H9 (cell line): Measurements from ENCODE around the gene MISP3. TPM values are rescaled to one million over a fixed set of nuclear protein-coding genes. Genes with fewer than 3 reads are reported as not detected.

Experiments used
- DNase-seq: peaks from one replicate; pipeline ENCODE4 v3.0.0-alpha.2; 2017
- H2AFZ ChIP-seq: one replicate; pipeline ENCODE4 v1.6.1; 2013; ENCODE audit warnings: mild to moderate bottlenecking, low read length, control low read depth, moderate library complexity
- H2AK5ac ChIP-seq: 2 replicates; pipeline ENCODE4 v1.6.1; 2013; ENCODE audit warnings: low read length, control low read depth, mixed read lengths; ENCODE audit not compliant: insufficient read length
- H2BK120ac ChIP-seq: one replicate; pipeline ENCODE4 v1.6.1; 2013; ENCODE audit warnings: low read depth, mild to moderate bottlenecking, low read length, control low read depth, inconsistent platforms; ENCODE audit not compliant: poor library complexity, severe bottlenecking
- H2BK12ac ChIP-seq: 2 replicates; pipeline ENCODE4 v1.6.1; 2013; ENCODE audit warnings: low read length, control low read depth, mixed read lengths, low read depth; ENCODE audit not compliant: insufficient read length
- H2BK15ac ChIP-seq: 2 replicates; pipeline ENCODE4 v1.6.1; 2013; ENCODE audit warnings: low read depth, low read length, control low read depth
- H2BK20ac ChIP-seq: one replicate; pipeline ENCODE4 v1.6.1; 2013; ENCODE audit warnings: low read depth, mild to moderate bottlenecking, low read length, control low read depth, inconsistent platforms; ENCODE audit not compliant: poor library complexity, severe bottlenecking
- H2BK5ac ChIP-seq: 2 replicates; pipeline ENCODE4 v1.6.1; 2013; ENCODE audit warnings: low read length, control low read depth, mixed read lengths; ENCODE audit not compliant: insufficient read length
- H3K14ac ChIP-seq: 2 replicates; pipeline ENCODE4 v1.6.1; 2013; ENCODE audit warnings: low read length, control low read depth; ENCODE audit not compliant: insufficient read depth
- H3K18ac ChIP-seq: 2 replicates; pipeline ENCODE4 v1.6.1; 2013; ENCODE audit warnings: low read depth, mild to moderate bottlenecking, mixed read lengths, low read length, control low read depth; ENCODE audit not compliant: insufficient read length
- H3K23ac ChIP-seq: 2 replicates; pipeline ENCODE4 v1.6.1; 2013; ENCODE audit warnings: low read length, control low read depth, mixed read lengths, low read depth; ENCODE audit not compliant: insufficient read length
- H3K23me2 ChIP-seq: 2 replicates; pipeline ENCODE4 v1.6.1; 2013; ENCODE audit warnings: low read depth, mild to moderate bottlenecking, mixed read lengths, low read length, control low read depth; ENCODE audit not compliant: insufficient read length, poor library complexity, severe bottlenecking
- H3K27ac ChIP-seq: 2 replicates; pipeline ENCODE4 v1.5.1; 2013; ENCODE audit warnings: low read length, control low read depth, mixed read lengths, low read depth; ENCODE audit not compliant: insufficient read length
- H3K27me3 ChIP-seq: 2 replicates; pipeline ENCODE4 v1.6.1; 2013; ENCODE audit warnings: low read length, control low read depth, inconsistent platforms; ENCODE audit not compliant: insufficient read depth
- H3K4ac ChIP-seq: 2 replicates; pipeline ENCODE4 v1.6.1; 2013; ENCODE audit warnings: low read depth, mild to moderate bottlenecking, control low read depth, inconsistent platforms, low read length, moderate library complexity
- H3K4me1 ChIP-seq: 2 replicates; pipeline ENCODE4 v1.6.1; 2013; ENCODE audit warnings: low read length, control low read depth, inconsistent platforms; ENCODE audit not compliant: insufficient read depth
- H3K4me2 ChIP-seq: 2 replicates; pipeline ENCODE4 v1.6.1; 2013; ENCODE audit warnings: low read length, control low read depth, mixed read lengths; ENCODE audit not compliant: insufficient read length, insufficient read depth
- H3K56ac ChIP-seq: 2 replicates; pipeline ENCODE4 v1.6.1; 2013; ENCODE audit warnings: low read depth, mild to moderate bottlenecking, mixed read lengths, low read length, control low read depth; ENCODE audit not compliant: insufficient read length
- H3K79me1 ChIP-seq: 2 replicates; pipeline ENCODE4 v1.6.1; 2013; ENCODE audit warnings: low read depth, mild to moderate bottlenecking, moderate library complexity, low read length, control low read depth, inconsistent platforms; ENCODE audit not compliant: insufficient read depth, poor library complexity, severe bottlenecking
- H3K79me2 ChIP-seq: 2 replicates; pipeline ENCODE4 v1.6.1; 2013; ENCODE audit warnings: low read length, control low read depth, inconsistent platforms; ENCODE audit not compliant: insufficient read depth
- H3K9ac ChIP-seq: 2 replicates; pipeline ENCODE4 v1.6.1; 2013; ENCODE audit warnings: low read length, control low read depth, mixed read lengths; ENCODE audit not compliant: insufficient read length; ENCODE audit errors: extremely low read depth
- H3K9me3 ChIP-seq: one replicate; pipeline ENCODE4 v1.6.1; 2013; ENCODE audit warnings: low read depth, low read length, inconsistent platforms; ENCODE audit not compliant: control insufficient read depth
- H3T11ph ChIP-seq: one replicate; pipeline ENCODE4 v1.6.1; 2013; ENCODE audit warnings: mild to moderate bottlenecking, low read length, control low read depth, inconsistent platforms
- H4K20me1 ChIP-seq: one replicate; pipeline ENCODE4 v1.6.1; 2013; ENCODE audit not compliant: control insufficient read depth, insufficient read length, insufficient read depth
- H4K5ac ChIP-seq: 2 replicates; pipeline ENCODE4 v1.6.1; 2013; ENCODE audit warnings: low read depth, mild to moderate bottlenecking, mixed read lengths, low read length, control low read depth; ENCODE audit not compliant: insufficient read length
- H4K8ac ChIP-seq: replicated peaks from 2 replicates; pipeline ENCODE4 v1.6.1; 2013; ENCODE audit warnings: low read length, control low read depth, mixed read lengths, low read depth; ENCODE audit not compliant: insufficient read length
- H4K91ac ChIP-seq: 2 replicates; pipeline ENCODE4 v1.6.1; 2013; ENCODE audit warnings: low read depth, mild to moderate bottlenecking, moderate library complexity, mixed read lengths, low read length, control low read depth; ENCODE audit not compliant: insufficient read length
- H3K27ac Mint-ChIP-seq, 3 experiments: 2 replicates in 2 of 3; 3 replicates in 1 of 3; pipeline ENCODE4 v1.8.0; 2020 to 2021; ENCODE audit warnings: mixed read lengths in 3 of 3, mild to moderate bottlenecking in 1 of 3, moderate library complexity in 1 of 3
- H3K27me3 Mint-ChIP-seq: 2 replicates; pipeline ENCODE4 v1.8.0; 2021; ENCODE audit warnings: low read depth, mild to moderate bottlenecking, moderate library complexity, mixed read lengths
- H3K36me3 Mint-ChIP-seq, 3 experiments: 2 replicates in 2 of 3; 3 replicates in 1 of 3; pipeline ENCODE4 v1.8.0; 2020 to 2021; ENCODE audit warnings: low read depth in 3 of 3, mixed read lengths in 3 of 3; ENCODE audit not compliant: insufficient read depth in 1 of 3
- H3K4me1 Mint-ChIP-seq, 2 experiments: 2 replicates each; pipeline ENCODE4 v1.8.0; 2020; ENCODE audit warnings: mixed read lengths in 2 of 2
- H3K4me3 Mint-ChIP-seq, 2 experiments: 2 replicates in 1 of 2; 3 replicates in 1 of 2; pipeline ENCODE4 v1.8.0; 2020 to 2021; ENCODE audit warnings: mild to moderate bottlenecking in 2 of 2, mixed read lengths in 2 of 2, moderate library complexity in 1 of 2
- H3K9me3 Mint-ChIP-seq, 2 experiments: 2 replicates in 1 of 2; 3 replicates in 1 of 2; pipeline ENCODE4 v1.8.0; 2020; ENCODE audit warnings: mild to moderate bottlenecking in 2 of 2, mixed read lengths in 2 of 2, moderate library complexity in 1 of 2
- CTCF ChIP-seq: fragments of 200-600 bp; sonication (generic); conservative IDR thresholded peaks from 3 replicates; pipeline ENCODE4 v1.8.0; 2021; ENCODE audit warnings: antibody characterized with exemption, mild to moderate bottlenecking
- WGBS: extraction: QIAGEN DNeasy Blood & Tissue Kit; methylation state at CpG from one replicate; pipeline ENCODE4 v1.1.7; 2013; ENCODE audit warnings: missing lambda C conversion rate, low lambda C conversion rate, mixed read lengths; ENCODE audit not compliant: insufficient read length; ENCODE audit errors: extremely low coverage; 5-methylcytosine and 5-hydroxymethylcytosine counted together
- total RNA-seq: library from RNA; stranded (reverse); gene quantifications from 2 replicates; pipeline ENCODE4 v1.2.1, GENCODE V29; 2021

MISP3 gene
- total RNA-seq, 1 experiment from 2014 or later: 0.26 TPM

- Mint-ChIP-seq H3K4me3 (0 out of 5 replicates have a peak overlapping the region, but pooled peaks of 1 of the 2 experiments have one; percentile 10), H3K4me1 (peaks cover 9 to 10% of the 10 kb centered on the region in 2 experiments), H3K9me3 (no peaks in the 10 kb centered on the region), H3K27ac (peak overlapping the region in 1 of 3 experiments; percentile 28; a peak in 1 of 7 replicates), H3K27me3 (no peaks in the 10 kb centered on the region), H3K36me3 (peaks cover 29 to 59% (median 52%) of the 10 kb centered on the region in 3 experiments; a peak in 6 of 7 replicates)
- Histone ChIP-seq H3K9ac (no peak overlapping the region), H4K20me1 (no peaks in the 10 kb centered on the region), H3K4me2 (no peak overlapping the region), H3K27ac (no peak overlapping the region), H4K5ac (no peak overlapping the region), H3K27me3 (no peaks in the 10 kb centered on the region), H2AFZ (no peak overlapping the region), H3K14ac (no peak overlapping the region), H3K79me2 (no peaks in the 10 kb centered on the region), H2BK20ac (no peak overlapping the region), H4K91ac (no peak overlapping the region), H3K56ac (no peak overlapping the region), H3K9me3 (no peaks in the 10 kb centered on the region), H2AK5ac (no peak overlapping the region), H3K4me1 (no peaks in the 10 kb centered on the region), H3K4ac (no peak overlapping the region), H3K79me1 (no peaks in the 10 kb centered on the region), H2BK12ac (no peak overlapping the region), H4K8ac (no peak overlapping the region), H2BK5ac (no peak overlapping the region), H3T11ph (no peak overlapping the region), H3K23ac (no peak overlapping the region), H3K18ac (no peak overlapping the region), H3K23me2 (peaks cover 8% of the 10 kb centered on the region), H2BK120ac (no peak overlapping the region), H2BK15ac (no peak overlapping the region)
- TF ChIP-seq CTCF: no peak
- no CpG with 5 or more reads among the region's 6 CpGs for whole genome bisulfite sequencing
- DNase-seq: no peak
Observed at GRCh38 chr19:14122924-14123323, 50.3 kb downstream of the MISP3 start.

Other genes starting within 250 kb of the MISP3 start
- not detected in 2 replicates for gene NANOS3, start 195.7 kb upstream of the MISP3 start, total RNA-seq
- gene BRME1, start 166.7 kb upstream of the MISP3 start, total RNA-seq: 4.7 and 6.7 TPM in 2 replicates
- 42.7 and 48.5 TPM in 2 replicates for gene CC2D1A, start 166.6 kb upstream of the MISP3 start, total RNA-seq
- 0.68 TPM in 2 replicates for gene PODNL1, start 134.4 kb upstream of the MISP3 start, total RNA-seq
- 82.2 and 82.5 TPM in 2 replicates for gene DCAF15, start 120.3 kb upstream of the MISP3 start, total RNA-seq
- gene RFX1, start 66.5 kb upstream of the MISP3 start, total RNA-seq: 19.2 and 21.4 TPM in 2 replicates
- not detected in 2 replicates for gene RLN3, start 44.6 kb upstream of the MISP3 start, total RNA-seq
- gene IL27RA, start 41.0 kb upstream of the MISP3 start, total RNA-seq: 13.6 and 14.6 TPM in 2 replicates
- 11.5 and 13.5 TPM in 2 replicates for gene PALM3, start 10.7 kb upstream of the MISP3 start, total RNA-seq
- gene C19orf67, start 13.0 kb downstream of the MISP3 start, total RNA-seq: 0.39 and 0.72 TPM in 2 replicates
- 104 and 108 TPM in 2 replicates for gene SAMD1, start 18.0 kb downstream of the MISP3 start, total RNA-seq
- 51.8 and 56.0 TPM in 2 replicates for gene PRKACA, start 45.0 kb downstream of the MISP3 start, total RNA-seq
- gene ASF1B, start 63.8 kb downstream of the MISP3 start, total RNA-seq: 46.6 and 46.8 TPM in 2 replicates
- 116 and 117 TPM in 2 replicates for gene ADGRL1, start 133.4 kb downstream of the MISP3 start, total RNA-seq